Ectodermal cell (in vitro differentiated cells): ENCODE results near the gene SYMPK.

ENCODE experiments used
- H3K27ac ChIP-seq: 2 replicates; pipeline ENCODE4 v1.7.0; 2013; ENCODE audit warnings: mild to moderate bottlenecking, low read depth, low read length; ENCODE audit not compliant: insufficient read depth, poor library complexity, severe bottlenecking
- H3K27me3 ChIP-seq: 2 replicates; pipeline ENCODE4 v1.7.0; 2013; ENCODE audit warnings: mild to moderate bottlenecking, low read length; ENCODE audit not compliant: insufficient read depth, control insufficient read depth, poor library complexity, severe bottlenecking
- H3K36me3 ChIP-seq: one replicate; pipeline ENCODE4 v1.7.0; 2013; ENCODE audit warnings: low read length; ENCODE audit not compliant: control insufficient read depth, insufficient read depth
- H3K4me1 ChIP-seq: one replicate; pipeline ENCODE4 v1.7.0; 2013; ENCODE audit warnings: low read length; ENCODE audit not compliant: control insufficient read depth, insufficient read depth
- H3K4me3 ChIP-seq: 2 replicates; pipeline ENCODE4 v1.7.0; 2013; ENCODE audit warnings: low read depth, low read length, control low read depth; ENCODE audit not compliant: insufficient read depth
- H3K9me3 ChIP-seq: 2 replicates; pipeline ENCODE4 v1.7.0; 2013; ENCODE audit warnings: mild to moderate bottlenecking, low read length, moderate library complexity; ENCODE audit not compliant: control insufficient read depth
- WGBS, 2 experiments: methylation state at CpG; one replicate each; pipeline ENCODE4 v1.1.7; 2013; ENCODE audit warnings: missing lambda C conversion rate in 2 of 2; 5-methylcytosine and 5-hydroxymethylcytosine counted together

The SYMPK gene

GRCh38 chr19:45852145-45852750, 10.7 kb downstream of the SYMPK start:
- no peak overlapping the region for H3K27ac ChIP-seq
- WGBS, 2 experiments = 94 to 96% methylated on average over 10 of the region's 10 CpGs

GRCh38 chr19:45848922-45849321, 14.0 kb downstream of the SYMPK start:
- H3K27ac ChIP-seq = no peak overlapping the region
- WGBS, 2 experiments = 92 to 95% methylated on average over 3 to 4 of the region's 4 CpGs
- no peaks in the 10 kb centered on the region for H3K9me3 ChIP-seq
- no peaks in the 10 kb centered on the region for H3K4me1 ChIP-seq
- H3K36me3 ChIP-seq = peaks cover 54% of the 10 kb centered on the region
- no peaks in the 10 kb centered on the region for H3K27me3 ChIP-seq
- H3K4me3 ChIP-seq = no peak overlapping the region

More at GRCh38 chr19:45852145-45852750, 10.7 kb downstream of the SYMPK start:
- H3K4me3 ChIP-seq = no peak overlapping the region
- no peaks in the 10 kb centered on the region for H3K27me3 ChIP-seq
- H3K36me3 ChIP-seq = peaks cover 37% of the 10 kb centered on the region
- no peaks in the 10 kb centered on the region for H3K9me3 ChIP-seq
- no peaks in the 10 kb centered on the region for H3K4me1 ChIP-seq

- whole genome bisulfite sequencing, 2 experiments = 93 to 94% methylated on average over 13 of the region's 13 CpGs
- H3K4me1 ChIP-seq = no peaks in the 10 kb centered on the region
- no peaks in the 10 kb centered on the region for H3K27me3 ChIP-seq
- H3K4me3 ChIP-seq = no peak overlapping the region
- peaks cover 61% of the 10 kb centered on the region for H3K36me3 ChIP-seq
- no peaks in the 10 kb centered on the region for H3K9me3 ChIP-seq
- no peak overlapping the region for H3K27ac ChIP-seq
These were observed 15.3 kb downstream of the SYMPK start for GRCh38 chr19:45847663-45848062.

GRCh38 chr19:45842198-45842597, 20.7 kb downstream of the SYMPK start:
- no peak overlapping the region for H3K27ac ChIP-seq
- H3K27me3 ChIP-seq = no peaks in the 10 kb centered on the region
- 98% methylated on average over 14 of the region's 14 CpGs for WGBS, 2 experiments
- H3K4me1 ChIP-seq = no peaks in the 10 kb centered on the region
- H3K36me3 ChIP-seq = peaks cover 65% of the 10 kb centered on the region
- H3K4me3 ChIP-seq = no peak overlapping the region
- H3K9me3 ChIP-seq = no peaks in the 10 kb centered on the region

- H3K9me3 ChIP-seq = no peaks in the 10 kb centered on the region
- no peak overlapping the region for H3K27ac ChIP-seq
- no peaks in the 10 kb centered on the region for H3K4me1 ChIP-seq
- WGBS, 2 experiments = 97 to 98% methylated on average over 7 of the region's 7 CpGs
- peaks cover 50% of the 10 kb centered on the region for H3K36me3 ChIP-seq
- H3K27me3 ChIP-seq = no peaks in the 10 kb centered on the region
- H3K4me3 ChIP-seq = no peak overlapping the region
These were observed 28.0 kb downstream of the SYMPK start for GRCh38 chr19:45834970-45835369.

- H3K27ac ChIP-seq = no peak overlapping the region
- WGBS, 2 experiments = 96 to 97% methylated on average over 16 of the region's 16 CpGs
These were observed 34.0 kb downstream of the SYMPK start for GRCh38 chr19:45828945-45829344.

GRCh38 chr19:45828523-45828922, 34.4 kb downstream of the SYMPK start:
- H3K4me3 ChIP-seq = no peak overlapping the region
- no peaks in the 10 kb centered on the region for H3K9me3 ChIP-seq
- H3K27ac ChIP-seq = no peak overlapping the region
- H3K27me3 ChIP-seq = no peaks in the 10 kb centered on the region
- peaks cover 37% of the 10 kb centered on the region for H3K36me3 ChIP-seq
- WGBS, 2 experiments = 95 to 97% methylated on average over 9 of the region's 9 CpGs
- H3K4me1 ChIP-seq = no peaks in the 10 kb centered on the region

More at GRCh38 chr19:45828945-45829344, 34.0 kb downstream of the SYMPK start:
- Histone ChIP-seq H3K9me3 (no peaks in the 10 kb centered on the region), H3K4me3 (no peak overlapping the region), H3K27me3 (no peaks in the 10 kb centered on the region), H3K4me1 (no peaks in the 10 kb centered on the region), H3K36me3 (peaks cover 37% of the 10 kb centered on the region)

GRCh38 chr19:45827459-45828093, 35.4 kb downstream of the SYMPK start:
- H3K4me1 ChIP-seq = no peaks in the 10 kb centered on the region

GRCh38 chr19:45826934-45827333, 36.0 kb downstream of the SYMPK start:
- Histone ChIP-seq H3K27ac (no peak overlapping the region), H3K4me3 (no peak overlapping the region), H3K36me3 (peaks cover 47% of the 10 kb centered on the region), H3K27me3 (no peaks in the 10 kb centered on the region), H3K4me1 (no peaks in the 10 kb centered on the region), H3K9me3 (no peaks in the 10 kb centered on the region)
- 90 to 93% methylated on average over 11 of the region's 11 CpGs for WGBS, 2 experiments

More at GRCh38 chr19:45827459-45828093, 35.4 kb downstream of the SYMPK start:
- no peak overlapping the region for H3K27ac ChIP-seq
- H3K4me3 ChIP-seq = no peak overlapping the region
- peaks cover 45% of the 10 kb centered on the region for H3K36me3 ChIP-seq
- H3K27me3 ChIP-seq = no peaks in the 10 kb centered on the region
- no peaks in the 10 kb centered on the region for H3K9me3 ChIP-seq
- 95% methylated on average over 16 of the region's 16 CpGs for WGBS, 2 experiments

- Histone ChIP-seq H3K4me1 (no peaks in the 10 kb centered on the region), H3K36me3 (peaks cover 40% of the 10 kb centered on the region)
- 86% methylated on average over 22 of the region's 22 CpGs for WGBS, 2 experiments
These were observed 36.7 kb downstream of the SYMPK start for GRCh38 chr19:45825917-45826893.

More at GRCh38 chr19:45825917-45826893, 36.7 kb downstream of the SYMPK start:
- H3K4me3 ChIP-seq = no peak overlapping the region
- H3K27ac ChIP-seq = no peak overlapping the region
- no peaks in the 10 kb centered on the region for H3K27me3 ChIP-seq
- no peaks in the 10 kb centered on the region for H3K9me3 ChIP-seq
